Brain microvascular endothelial cell (primary cell): ENCODE results near the gene SDHAF2.

Experiments used
- DNase-seq: peaks from one replicate; pipeline ENCODE4 v3.0.0-alpha.2; 2020
- H3K27ac ChIP-seq: fragments of 250-450 bp; sonication (Bioruptor Pico); 2 replicates; pipeline ENCODE4 v1.5.1; 2020; ENCODE audit warnings: mild to moderate bottlenecking, moderate library complexity
- H3K27me3 ChIP-seq: fragments of 250-450 bp; sonication (Bioruptor Pico); replicated peaks from 2 replicates; pipeline ENCODE4 v1.5.1; 2020; ENCODE audit warnings: mild to moderate bottlenecking
- H3K36me3 ChIP-seq: fragments of 250-450 bp; sonication (Bioruptor Pico); replicated peaks from 2 replicates; pipeline ENCODE4 v1.5.1; 2020; ENCODE audit warnings: mild to moderate bottlenecking
- H3K4me3 ChIP-seq: 2 replicates; pipeline ENCODE4 v1.5.1; 2011; ENCODE audit warnings: low read depth, mild to moderate bottlenecking, control low read depth, low read length, moderate library complexity
- in situ Hi-C: cut with HindIII; loops from 2 replicates; pipeline ENCODE4 v1.10.0; 2017; ENCODE audit warnings: low sequenced_read_pairs, low pct_ligation_motif_present
- TF ChIP-seq, protein P1 (sequence below): IDR thresholded peaks from 2 replicates; pipeline ENCODE4 v1.5.1; 2011; ENCODE audit warnings: low read depth, mild to moderate bottlenecking, moderate library complexity, low read length, control low read depth, inconsistent platforms; ENCODE audit errors: missing control alignments

Gene SDHAF2

DNA sequence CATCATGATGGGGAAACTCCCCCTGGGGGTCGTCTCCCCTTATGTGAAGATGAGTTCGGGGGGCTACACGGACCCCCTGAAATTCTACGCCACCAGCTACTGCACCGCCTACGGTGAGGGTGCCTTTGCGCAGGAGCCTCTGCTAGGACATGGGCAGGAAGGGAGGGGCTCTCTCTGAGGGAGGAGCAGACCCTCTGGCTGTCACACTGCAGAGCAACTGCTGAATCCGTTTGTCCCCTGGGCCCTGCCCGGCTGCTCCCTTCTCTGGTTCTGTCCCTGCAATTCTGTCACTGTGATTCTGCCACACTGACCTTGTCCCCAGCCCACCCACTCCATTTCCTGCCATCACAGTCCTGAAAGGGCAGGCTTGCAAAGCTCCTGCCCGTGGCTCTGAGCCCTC lies 51.9 kb downstream of the SDHAF2 start:
- in situ Hi-C loops, result no loop called here
- Histone ChIP-seq H3K4me3 (no peak overlapping the region), H3K36me3 (no peaks in the 10 kb centered on the region), H3K27ac (no peak overlapping the region), H3K27me3 (no peaks in the 10 kb centered on the region)
- TF ChIP-seq, protein P1, sequence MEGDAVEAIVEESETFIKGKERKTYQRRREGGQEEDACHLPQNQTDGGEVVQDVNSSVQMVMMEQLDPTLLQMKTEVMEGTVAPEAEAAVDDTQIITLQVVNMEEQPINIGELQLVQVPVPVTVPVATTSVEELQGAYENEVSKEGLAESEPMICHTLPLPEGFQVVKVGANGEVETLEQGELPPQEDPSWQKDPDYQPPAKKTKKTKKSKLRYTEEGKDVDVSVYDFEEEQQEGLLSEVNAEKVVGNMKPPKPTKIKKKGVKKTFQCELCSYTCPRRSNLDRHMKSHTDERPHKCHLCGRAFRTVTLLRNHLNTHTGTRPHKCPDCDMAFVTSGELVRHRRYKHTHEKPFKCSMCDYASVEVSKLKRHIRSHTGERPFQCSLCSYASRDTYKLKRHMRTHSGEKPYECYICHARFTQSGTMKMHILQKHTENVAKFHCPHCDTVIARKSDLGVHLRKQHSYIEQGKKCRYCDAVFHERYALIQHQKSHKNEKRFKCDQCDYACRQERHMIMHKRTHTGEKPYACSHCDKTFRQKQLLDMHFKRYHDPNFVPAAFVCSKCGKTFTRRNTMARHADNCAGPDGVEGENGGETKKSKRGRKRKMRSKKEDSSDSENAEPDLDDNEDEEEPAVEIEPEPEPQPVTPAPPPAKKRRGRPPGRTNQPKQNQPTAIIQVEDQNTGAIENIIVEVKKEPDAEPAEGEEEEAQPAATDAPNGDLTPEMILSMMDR, result no peak
- DNase-seq, result no peak

DNA sequence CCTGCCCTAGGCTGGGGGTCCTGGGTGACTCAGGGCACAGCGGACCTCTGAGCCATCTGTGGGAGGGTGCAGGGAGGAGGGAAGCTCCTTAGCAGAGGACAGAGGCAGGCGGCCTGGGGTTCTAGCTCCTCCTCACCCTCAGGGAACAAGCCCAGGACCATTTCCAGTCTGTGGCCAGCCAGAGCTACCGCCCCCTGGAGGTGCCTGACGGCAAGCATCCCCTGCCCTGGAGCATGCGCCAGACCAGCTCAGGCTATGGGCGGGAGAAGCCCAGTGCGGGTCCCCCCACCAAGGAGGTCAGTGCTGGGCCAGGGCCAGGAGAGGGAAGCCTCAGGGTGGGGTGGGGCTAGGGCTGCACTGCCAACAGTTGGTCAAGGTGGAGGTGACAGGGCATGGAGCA lies 52.6 kb downstream of the SDHAF2 start:
- Histone ChIP-seq H3K36me3 (no peaks in the 10 kb centered on the region), H3K27ac (no peak overlapping the region), H3K27me3 (no peaks in the 10 kb centered on the region), H3K4me3 (no peak overlapping the region)
- no peak for DNase-seq
- TF ChIP-seq, protein P1, result peak; percentile 81
- in situ Hi-C loops, result no loop called here

DNA sequence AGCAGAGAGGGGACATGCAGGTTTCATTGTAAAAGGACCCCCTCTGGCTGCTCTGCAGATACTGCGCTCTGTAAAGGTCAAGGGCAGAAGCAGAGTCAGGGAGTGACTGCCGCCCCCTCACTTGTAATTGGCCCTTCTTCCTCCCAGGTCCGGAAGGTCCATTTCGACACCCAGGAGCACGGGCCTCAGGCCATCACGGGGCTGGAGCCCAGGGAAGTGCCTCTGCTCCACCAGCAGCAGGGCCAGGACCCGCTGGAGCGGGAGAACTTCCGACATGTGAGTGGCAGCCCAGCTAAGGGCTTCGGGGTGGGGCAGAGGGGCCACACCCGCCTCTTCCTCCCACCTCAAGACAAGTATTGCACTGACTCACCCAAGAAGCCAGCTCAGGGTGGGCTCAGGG lies 54.6 kb downstream of the SDHAF2 start:
- Histone ChIP-seq H3K36me3 (no peaks in the 10 kb centered on the region), H3K4me3 (no peak overlapping the region), H3K27me3 (no peaks in the 10 kb centered on the region), H3K27ac (no peak overlapping the region)
- no peak for DNase-seq
- in situ Hi-C loops, result no loop called here
- TF ChIP-seq, protein P1, result no peak

DNA sequence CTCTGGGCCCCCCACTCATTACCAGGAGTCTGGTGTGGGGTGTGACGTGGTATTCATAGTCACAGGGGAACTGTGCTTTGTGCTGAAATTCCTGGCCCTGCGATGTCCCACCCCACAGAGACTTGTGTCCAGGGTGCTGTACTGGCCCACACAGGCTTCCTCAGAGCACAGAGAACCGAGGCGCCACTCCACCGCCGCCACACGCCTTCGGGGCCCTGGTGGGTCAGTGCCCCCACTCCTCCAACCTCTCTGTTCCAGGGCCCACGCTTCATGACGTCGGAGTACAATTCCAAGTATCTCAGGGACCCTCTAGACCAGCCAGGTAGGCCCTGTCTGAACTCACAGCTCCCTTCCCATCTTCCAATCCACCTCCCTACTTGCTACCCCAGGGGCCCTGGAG lies 55.2 kb downstream of the SDHAF2 start:
- Histone ChIP-seq H3K36me3 (no peaks in the 10 kb centered on the region), H3K27ac (no peak overlapping the region), H3K4me3 (no peak overlapping the region), H3K27me3 (no peaks in the 10 kb centered on the region)
- DNase-seq, result no peak
- TF ChIP-seq, protein P1, result no peak
- in situ Hi-C loops, result no loop called here

DNA sequence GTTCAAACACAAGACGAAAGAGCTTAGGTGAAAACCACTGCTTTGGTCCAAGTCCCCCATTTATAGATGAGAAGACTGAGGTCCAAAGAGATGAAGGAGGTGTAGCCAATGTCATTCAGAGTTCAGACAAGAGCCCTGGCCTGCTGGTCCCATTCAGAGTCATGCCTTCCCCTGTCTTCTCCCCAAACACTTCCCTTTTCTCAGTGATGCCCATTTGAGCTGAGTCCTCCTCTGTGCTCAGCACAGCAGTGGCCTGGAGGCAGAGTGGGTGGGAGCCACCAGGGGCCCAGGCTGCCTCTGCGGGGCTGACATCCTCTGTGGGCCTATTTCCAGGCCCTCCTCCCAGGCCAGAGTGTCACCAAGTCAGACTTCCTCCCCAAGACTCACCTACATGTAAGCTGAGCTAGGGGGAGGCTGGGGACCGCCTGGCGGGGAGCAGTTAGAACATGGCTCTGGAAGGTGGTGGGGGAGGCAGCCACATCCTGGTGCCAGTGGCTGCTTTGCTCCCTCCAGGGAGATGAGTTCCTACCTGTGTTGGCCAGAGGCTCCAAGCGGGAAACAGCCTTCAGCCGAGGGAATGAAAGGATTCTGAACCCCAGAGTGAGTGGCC lies 56.2 kb downstream of the SDHAF2 start:
- H3K27ac ChIP-seq, result no peak overlapping the region
- in situ Hi-C loops, result no loop called here

DNA sequence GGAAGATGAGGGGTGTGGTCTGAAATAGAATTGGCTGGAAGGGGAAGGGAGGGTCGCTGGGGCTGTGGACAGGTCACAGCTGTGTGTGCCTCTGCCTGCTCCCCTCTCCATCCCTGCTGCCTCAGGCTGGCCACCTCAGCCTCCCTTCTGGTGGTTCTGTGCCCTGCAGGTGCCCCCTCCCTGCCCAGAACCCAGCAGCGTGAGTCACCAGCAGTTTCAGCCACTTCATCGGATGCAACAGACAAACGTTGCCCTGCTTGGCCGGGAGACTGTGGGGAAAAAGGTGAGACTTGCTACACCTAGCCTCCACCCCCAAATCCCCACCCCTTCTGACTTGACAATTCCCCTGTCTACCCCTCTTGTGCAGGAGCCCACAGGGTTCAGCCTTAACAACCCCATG lies 56.9 kb downstream of the SDHAF2 start:
- in situ Hi-C loops, result no loop called here
- H3K36me3 ChIP-seq, result no peaks in the 10 kb centered on the region
- no peak overlapping the region for H3K4me3 ChIP-seq
- no peak overlapping the region for H3K27ac ChIP-seq
- H3K27me3 ChIP-seq, result no peaks in the 10 kb centered on the region
- DNase-seq, result no peak
- TF ChIP-seq, protein P1, result no peak

More for the DNA sequence above, 56.2 kb downstream of the SDHAF2 start:
- TF ChIP-seq, protein P1, result no peak
- DNase-seq, result no peak
- no peaks in the 10 kb centered on the region for H3K36me3 ChIP-seq
- H3K27me3 ChIP-seq, result no peaks in the 10 kb centered on the region
- no peak overlapping the region for H3K4me3 ChIP-seq
